Naive thymus-derived CD4-positive, alpha-beta T cell (primary cell): Measurements from ENCODE around the gene TMEM150A. TPM values are rescaled to one million over a fixed set of nuclear protein-coding genes. Genes with fewer than 3 reads are reported as not detected.
A peak's percentile ranks its signal among the peaks of the same experiment; 100 is the strongest.

ENCODE experiments used
- ATAC-seq: fragments of 150-1000 bp; cut with Tn5 transposase; 2 replicates; pipeline ENCODE4 v1.10.0; 2021; ENCODE audit warnings: mild to moderate bottlenecking, moderate library complexity
- CTCF ChIA-PET: fragments of 350-600 bp; sonication (Branson Sonifier 250); formaldehyde crosslinking; loops from one replicate; lab custom pipeline; 2021; ENCODE audit warnings: antibody characterized with exemption; lab: Charles Lee
- POLR2A ChIA-PET: fragments of 350-600 bp; sonication (Branson Sonifier 250); formaldehyde crosslinking; loops from one replicate; lab custom pipeline; 2021; ENCODE audit warnings: antibody characterized with exemption, inconsistent platforms; lab: Charles Lee
- DNase-seq, 9 donors: peaks; one replicate each; pipeline versions ENCODE4 v3.0.0 to v3.0.0-alpha.2; 2020 to 2022; ENCODE audit warnings: mixed read lengths in 1 of 9
- H3K27ac ChIP-seq: one replicate; pipeline ENCODE4 v1.7.0; 2013; ENCODE audit warnings: mild to moderate bottlenecking, low read depth, low read length, moderate library complexity
- H3K27me3 ChIP-seq, 2 donors: one replicate each; pipeline ENCODE4 v1.7.0; 2013; ENCODE audit warnings: low read length in 2 of 2, mild to moderate bottlenecking in 2 of 2, moderate library complexity in 2 of 2; ENCODE audit not compliant: control insufficient read depth in 2 of 2, insufficient read depth in 2 of 2
- H3K36me3 ChIP-seq, 3 experiments: 1 replicate in 2 of 3; 2 replicates in 1 of 3; pipeline ENCODE4 v1.7.0; 2013; ENCODE audit warnings: low read length in 3 of 3, mild to moderate bottlenecking in 3 of 3, moderate library complexity in 1 of 3; ENCODE audit not compliant: insufficient read depth in 3 of 3, control insufficient read depth in 2 of 3
- H3K4me1 ChIP-seq, 2 donors: one replicate each; pipeline ENCODE4 v1.7.0; 2013; ENCODE audit warnings: low read length in 2 of 2, mild to moderate bottlenecking in 2 of 2, moderate library complexity in 1 of 2; ENCODE audit not compliant: control insufficient read depth in 2 of 2, insufficient read depth in 2 of 2
- H3K4me3 ChIP-seq: 2 replicates; pipeline ENCODE4 v1.7.0; 2013; ENCODE audit warnings: mild to moderate bottlenecking, low read length
- H3K9me3 ChIP-seq, 3 experiments: 1 replicate in 2 of 3; 2 replicates in 1 of 3; pipeline ENCODE4 v1.7.0; 2013; ENCODE audit warnings: low read length in 3 of 3; ENCODE audit not compliant: control insufficient read depth in 2 of 3
- H3K27ac Mint-ChIP-seq, 9 donors: one replicate each; pipeline ENCODE4 v1.8.0; 2020 to 2022; ENCODE audit warnings: mixed read lengths in 9 of 9, mild to moderate bottlenecking in 8 of 9, moderate library complexity in 5 of 9, inconsistent platforms in 2 of 9
- H3K27me3 Mint-ChIP-seq, 5 donors: one replicate each; pipeline ENCODE4 v1.8.0; 2021 to 2022; ENCODE audit warnings: mixed read lengths in 5 of 5, mild to moderate bottlenecking in 1 of 5
- H3K36me3 Mint-ChIP-seq, 5 donors: one replicate each; pipeline ENCODE4 v1.8.0; 2020 to 2022; ENCODE audit warnings: mixed read lengths in 5 of 5, mild to moderate bottlenecking in 3 of 5, inconsistent platforms in 1 of 5
- H3K4me1 Mint-ChIP-seq, 7 donors: one replicate each; pipeline ENCODE4 v1.8.0; 2020 to 2022; ENCODE audit warnings: mixed read lengths in 7 of 7, mild to moderate bottlenecking in 3 of 7, inconsistent platforms in 1 of 7
- H3K4me3 Mint-ChIP-seq, 10 donors: one replicate each; pipeline ENCODE4 v1.8.0; 2020 to 2022; ENCODE audit warnings: mild to moderate bottlenecking in 10 of 10, mixed read lengths in 10 of 10, moderate library complexity in 6 of 10, inconsistent platforms in 2 of 10
- H3K9me3 Mint-ChIP-seq, 11 donors: one replicate each; pipeline ENCODE4 v1.8.0; 2020 to 2022; ENCODE audit warnings: mixed read lengths in 11 of 11, mild to moderate bottlenecking in 4 of 11, inconsistent platforms in 1 of 11, moderate library complexity in 1 of 11
- intact Hi-C, 2 donors: fragments of 100-400 bp; cut with micrococcal nuclease; formaldehyde crosslinking; loops; one replicate each; pipeline ENCODE4 v1.15.1; 2023
- polyA plus RNA-seq, 2 donors: library from polyadenylated mRNA; unstranded; fragments of 300-500 nt; fragmentation: Illumina TruSeq; gene quantifications; one replicate each; pipeline ENCODE4 v1.2.3, GENCODE V29; 2021
- total RNA-seq, 6 experiments: library from RNA in 5 of 6; stranded (reverse) in 5 of 6; gene quantifications; 1 replicate in 5 of 6; 2 replicates in 1 of 6; pipeline ENCODE4 v1.2.3 and lab custom pipeline; 2021 to 2026

The TMEM150A gene
- total and polyA plus RNA-seq, 7 experiments from 2014 or later = 5.1 to 17.8 (median 11.2) TPM

DNA sequence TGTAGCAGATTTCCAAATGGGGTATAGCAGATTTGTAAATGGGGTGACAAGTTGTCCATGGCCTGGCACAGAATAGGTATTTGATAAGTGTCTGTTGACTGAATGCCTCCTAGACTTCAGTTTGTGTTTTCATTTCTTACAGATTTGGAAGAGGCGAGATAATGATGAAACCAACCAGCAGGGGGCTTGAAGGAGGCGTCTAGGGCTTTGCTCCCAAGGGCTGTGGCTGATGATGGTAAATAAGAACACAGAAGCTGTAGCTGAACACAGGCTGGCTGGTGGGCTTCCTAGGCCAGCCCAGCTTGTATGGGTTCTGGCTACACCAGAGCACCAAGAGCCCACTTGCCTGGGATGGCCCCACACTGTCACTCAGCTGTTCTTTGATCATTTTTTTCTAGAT, 46.1 kb upstream of the TMEM150A start:
- H3K27me3 Mint-ChIP-seq = no peaks in the 10 kb centered on the region
- Histone ChIP-seq H3K4me3 (no peak overlapping the region), H3K36me3 (peaks cover 32 to 93% (median 42%) of the 10 kb centered on the region in 3 experiments), H3K9me3 (no peaks in the 10 kb centered on the region), H3K27ac (no peak overlapping the region), H3K4me1 (no peaks in the 10 kb centered on the region), H3K27me3 (no peaks in the 10 kb centered on the region)
- ChIA-PET POLR2A (no interaction called here), CTCF (interaction anchor here (0.6 kb wide), 1 partner anchor 11 kb away, joined by 3 read pairs; no protein-coding TSS in a partner anchor)
- no peak overlapping the region for H3K4me3 Mint-ChIP-seq
- peak in 2 of 9 donors; percentile 2 to 4 for DNase-seq
- peaks cover 17 to 60% (median 31%) of the 10 kb centered on the region in 5 donors for H3K36me3 Mint-ChIP-seq
- peak overlapping the region in 1 of 9 donors; percentile 13 for H3K27ac Mint-ChIP-seq
- H3K9me3 Mint-ChIP-seq = no peaks in the 10 kb centered on the region
- intact Hi-C loops = loop anchor here in 1 of 2 donors (1.0 kb wide), 1 partner anchor 166 kb away; no protein-coding TSS in a partner anchor
- no peak for ATAC-seq
- no peaks in the 10 kb centered on the region for H3K4me1 Mint-ChIP-seq

DNA sequence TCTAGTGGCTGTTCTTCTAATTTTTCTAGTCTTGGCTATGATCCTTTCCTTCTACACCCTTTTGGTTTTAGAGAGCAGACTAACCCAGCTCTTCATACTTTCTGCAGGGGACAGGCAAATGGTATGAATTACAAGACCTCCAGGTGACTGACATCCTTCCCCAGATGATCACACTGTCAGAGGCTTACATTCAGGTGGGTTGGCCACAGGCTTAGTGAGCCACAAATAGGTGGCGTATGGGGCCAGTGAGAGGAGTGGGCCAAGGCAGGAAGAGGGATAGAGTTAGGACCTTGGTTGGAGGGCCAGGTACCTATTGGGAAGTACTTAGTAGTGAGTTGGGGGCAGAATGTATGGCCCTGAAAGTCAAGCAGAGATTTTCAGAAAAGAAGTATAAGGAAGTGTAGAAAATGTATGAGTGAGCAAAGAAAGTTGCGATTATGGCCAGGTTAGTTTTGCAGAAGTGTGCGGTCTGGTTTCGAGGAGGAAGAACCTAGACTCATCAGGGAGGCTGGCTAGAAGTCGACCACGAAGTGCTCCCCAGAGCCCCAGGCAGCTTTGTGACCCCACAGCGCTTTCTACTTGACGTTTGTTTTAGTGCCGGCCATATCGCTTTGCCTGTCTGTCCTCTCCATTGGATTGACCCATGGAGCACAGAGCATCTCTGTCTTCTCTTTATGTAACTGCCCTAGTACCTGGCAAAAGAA, 45.5 kb upstream of the TMEM150A start:
- CTCF ChIA-PET = interaction anchor here (0.6 to 0.7 kb wide), 3 partner anchors 10 to 109 kb away, joined by 3 to 4 read pairs (median 3); partner anchors contain the start of gene MAT2A
- Mint-ChIP-seq H3K4me3 (no peak overlapping the region), H3K27ac (peak overlapping the region in 4 of 9 donors; percentile 10 to 38 (median 16)), H3K9me3 (no peaks in the 10 kb centered on the region), H3K36me3 (peaks cover 17 to 61% (median 29%) of the 10 kb centered on the region in 5 donors), H3K4me1 (peaks cover 0 to under 1% (median 0%) of the 10 kb centered on the region in 7 donors), H3K27me3 (no peaks in the 10 kb centered on the region)
- Histone ChIP-seq H3K9me3 (no peaks in the 10 kb centered on the region), H3K36me3 (peaks cover 32 to 95% (median 42%) of the 10 kb centered on the region in 3 experiments), H3K4me1 (no peaks in the 10 kb centered on the region), H3K27ac (no peak overlapping the region), H3K4me3 (no peak overlapping the region), H3K27me3 (no peaks in the 10 kb centered on the region)
- DNase-seq (no peak), ATAC-seq (peak; percentile 59)
- intact Hi-C loops = loop anchor here in 1 of 2 donors (1.0 kb wide), 1 partner anchor 166 kb away; no protein-coding TSS in a partner anchor
- POLR2A ChIA-PET = no interaction called here

DNA sequence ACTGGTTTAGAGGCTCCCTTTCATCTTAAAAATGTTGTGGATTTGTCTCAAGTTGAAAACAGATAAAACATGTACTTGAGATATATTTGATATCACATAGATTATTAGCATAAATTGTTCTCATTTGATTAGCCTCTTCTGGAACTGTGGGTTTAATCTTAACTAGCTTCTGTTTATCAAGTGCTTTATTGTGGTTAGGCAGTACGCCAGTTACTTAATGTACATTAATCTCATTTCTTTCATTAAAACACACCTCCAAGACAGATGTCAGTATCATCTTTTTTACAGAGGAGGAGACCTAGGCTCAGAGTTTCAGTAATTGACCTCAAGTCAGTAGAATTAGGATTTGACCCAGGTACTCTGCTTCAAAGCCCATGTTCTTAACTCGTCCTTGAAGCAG, 43.7 kb upstream of the TMEM150A start:
- DNase-seq (no peak), ATAC-seq (no peak)
- Histone ChIP-seq H3K4me3 (no peak overlapping the region), H3K9me3 (no peaks in the 10 kb centered on the region), H3K4me1 (no peaks in the 10 kb centered on the region), H3K27ac (no peak overlapping the region), H3K36me3 (peaks cover 42 to 97% (median 59%) of the 10 kb centered on the region in 3 experiments), H3K27me3 (no peaks in the 10 kb centered on the region)
- intact Hi-C loops = no loop called here
- no peak overlapping the region for H3K4me3 Mint-ChIP-seq
- no peaks in the 10 kb centered on the region for H3K27me3 Mint-ChIP-seq
- POLR2A ChIA-PET = no interaction called here
- H3K36me3 Mint-ChIP-seq = peaks cover 22 to 66% (median 36%) of the 10 kb centered on the region in 5 donors
- peaks cover 0 to 17% (median 0%) of the 10 kb centered on the region in 7 donors for H3K4me1 Mint-ChIP-seq
- no peaks in the 10 kb centered on the region for H3K9me3 Mint-ChIP-seq
- no peak overlapping the region for H3K27ac Mint-ChIP-seq
- CTCF ChIA-PET = interaction anchor here (0.6 to 0.9 kb wide), 3 partner anchors 9 to 112 kb away, joined by 3 to 7 read pairs (median 3); no protein-coding TSS in a partner anchor

DNA sequence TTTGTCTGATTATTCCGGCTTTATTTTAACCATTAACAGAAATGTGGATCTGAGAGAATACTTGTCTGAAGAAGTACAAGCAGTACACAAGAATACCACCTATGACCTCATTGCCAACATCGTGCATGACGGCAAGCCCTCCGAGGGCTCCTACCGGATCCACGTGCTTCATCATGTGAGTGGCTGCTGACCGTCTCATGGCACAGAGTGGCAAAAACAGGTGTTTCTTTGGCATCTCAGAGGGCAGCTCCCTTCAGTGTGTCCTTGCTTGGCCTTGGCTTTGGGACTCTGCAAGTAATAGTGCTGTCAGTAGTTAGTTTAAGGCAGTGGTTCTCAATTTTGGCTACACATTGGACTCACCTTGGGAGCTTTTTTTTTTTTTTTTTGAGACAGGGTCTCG, 42.4 kb upstream of the TMEM150A start:
- ATAC-seq (no peak), DNase-seq (no peak)
- Histone ChIP-seq H3K27me3 (no peaks in the 10 kb centered on the region), H3K4me1 (no peaks in the 10 kb centered on the region), H3K9me3 (no peaks in the 10 kb centered on the region), H3K36me3 (peaks cover 49 to 98% (median 66%) of the 10 kb centered on the region in 3 experiments), H3K4me3 (no peak overlapping the region), H3K27ac (no peak overlapping the region)
- H3K4me3 Mint-ChIP-seq = no peak overlapping the region
- H3K27me3 Mint-ChIP-seq = no peaks in the 10 kb centered on the region
- no peaks in the 10 kb centered on the region for H3K9me3 Mint-ChIP-seq
- POLR2A ChIA-PET = interaction anchor here (0.6 kb wide), 1 partner anchor 36 kb away, joined by 4 read pairs; no protein-coding TSS in a partner anchor
- CTCF ChIA-PET = interaction anchor here (0.6 kb wide), 1 partner anchor 600 kb away, joined by 5 read pairs; no protein-coding TSS in a partner anchor
- H3K4me1 Mint-ChIP-seq = peaks cover 0 to 20% (median 0%) of the 10 kb centered on the region in 7 donors
- peaks cover 21 to 69% (median 40%) of the 10 kb centered on the region in 5 donors for H3K36me3 Mint-ChIP-seq
- H3K27ac Mint-ChIP-seq = no peak overlapping the region
- intact Hi-C loops = no loop called here

DNA sequence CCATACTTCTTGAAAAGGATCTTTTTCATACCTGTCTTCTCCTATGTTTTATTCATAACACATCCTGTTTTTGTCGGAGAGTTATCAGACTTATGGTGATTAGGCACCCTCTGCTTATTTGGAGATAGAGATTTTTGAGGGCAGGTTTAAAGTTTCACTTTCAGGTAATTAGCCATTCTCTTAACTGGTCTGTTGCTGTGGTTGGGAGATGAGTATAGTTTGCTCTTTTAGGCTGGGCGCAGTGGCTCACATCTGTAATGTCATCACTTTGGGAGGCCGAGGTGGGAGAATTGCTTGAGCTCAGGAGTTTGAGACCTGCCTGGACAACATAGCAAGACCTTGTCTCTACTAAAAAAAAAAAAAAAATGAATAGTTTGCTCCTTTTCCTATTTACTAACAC, 40.2 kb upstream of the TMEM150A start:
- Histone ChIP-seq H3K27me3 (no peaks in the 10 kb centered on the region), H3K4me3 (no peak overlapping the region), H3K9me3 (no peaks in the 10 kb centered on the region), H3K27ac (no peak overlapping the region), H3K36me3 (peaks cover 43 to 94% (median 64%) of the 10 kb centered on the region in 3 experiments), H3K4me1 (no peaks in the 10 kb centered on the region)
- Mint-ChIP-seq H3K36me3 (peaks cover 5 to 55% (median 32%) of the 10 kb centered on the region in 5 donors), H3K27me3 (no peaks in the 10 kb centered on the region), H3K9me3 (no peaks in the 10 kb centered on the region), H3K4me1 (peaks cover 0 to 21% (median 0%) of the 10 kb centered on the region in 7 donors), H3K4me3 (no peak overlapping the region), H3K27ac (peak overlapping the region in 2 of 9 donors; percentile 30 to 45)
- DNase-seq (no peak), ATAC-seq (no peak)
- POLR2A ChIA-PET = no interaction called here
- intact Hi-C loops = no loop called here
- CTCF ChIA-PET = no interaction called here

DNA sequence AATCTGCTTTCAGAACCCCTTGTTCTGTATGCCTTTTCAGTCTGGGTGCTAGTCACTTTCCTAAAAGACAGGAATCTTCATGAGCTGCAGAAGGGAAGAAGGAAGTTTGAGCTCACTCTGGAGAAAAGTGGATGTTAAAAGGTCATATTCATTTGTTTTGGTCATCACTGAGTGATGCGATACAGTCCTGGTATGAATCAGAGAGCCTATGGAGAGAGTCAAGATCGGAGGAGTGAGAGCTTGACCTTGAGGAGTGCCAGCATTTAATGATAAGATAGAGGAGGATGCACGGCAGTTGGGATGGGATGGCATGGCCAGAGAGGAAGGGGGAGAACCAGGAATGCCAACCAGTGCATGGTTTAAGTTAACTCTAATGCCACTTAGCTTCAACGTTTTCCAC, 33.1 kb upstream of the TMEM150A start:
- H3K4me1 ChIP-seq = no peaks in the 10 kb centered on the region
- no peak for ATAC-seq
- DNase-seq = no peak
- Mint-ChIP-seq H3K36me3 (peaks cover 9 to 49% (median 25%) of the 10 kb centered on the region in 5 donors), H3K27ac (peak overlapping the region in 5 of 9 donors; percentile 1 to 5 (median 2)), H3K9me3 (no peaks in the 10 kb centered on the region), H3K4me1 (peaks cover 8 to 28% (median 14%) of the 10 kb centered on the region in 7 donors), H3K4me3 (peak overlapping the region in 1 of 10 donors; percentile 40), H3K27me3 (no peaks in the 10 kb centered on the region)
- ChIA-PET POLR2A (interaction anchor here (0.7 kb wide), 1 partner anchor 836 kb away, joined by 3 read pairs; no protein-coding TSS in a partner anchor), CTCF (interaction anchor here (0.7 to 1.4 kb wide), 4 partner anchors 10 to 640 kb away, joined by 3 read pairs; no protein-coding TSS in a partner anchor)
- no peak overlapping the region for H3K4me3 ChIP-seq
- peaks cover 24 to 84% (median 25%) of the 10 kb centered on the region in 3 experiments for H3K36me3 ChIP-seq
- intact Hi-C loops = loop anchor here in 1 of 2 donors (5.0 kb wide), 1 partner anchor 213 kb away; no protein-coding TSS in a partner anchor
- no peaks in the 10 kb centered on the region for H3K9me3 ChIP-seq
- no peaks in the 10 kb centered on the region for H3K27me3 ChIP-seq
- no peak overlapping the region for H3K27ac ChIP-seq
